ENCODE data around the gene RAP1A.

RAP1A gene

DNA sequence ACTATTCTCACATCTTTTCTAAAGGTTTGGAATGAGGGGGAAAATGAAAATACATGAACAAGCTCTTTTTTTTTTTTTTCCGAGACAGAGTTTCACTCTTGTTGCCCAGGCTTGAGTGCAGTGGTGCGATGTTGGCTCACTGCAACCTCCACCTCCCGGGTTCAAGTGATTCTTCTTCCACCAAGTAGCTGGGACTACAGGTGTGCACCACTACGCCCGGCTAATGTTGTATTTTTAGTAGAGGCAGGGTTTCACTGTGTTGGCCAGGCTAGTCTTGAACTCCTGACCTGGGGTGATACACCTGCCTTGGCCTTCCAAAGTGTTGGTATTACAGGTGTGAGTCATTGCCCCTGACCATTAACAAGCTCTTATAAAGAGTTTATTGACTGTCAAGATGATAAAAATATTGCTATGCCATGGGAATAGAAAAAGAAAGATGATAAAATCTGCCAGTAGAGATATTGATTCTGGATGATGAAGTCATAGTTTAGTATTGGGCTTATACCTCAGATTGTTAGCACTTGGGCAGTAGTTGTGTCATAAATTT, 83.0 kb downstream of the RAP1A start:
- Histone ChIP-seq H3K4me1 (ENCODE audit: control insufficient read depth, insufficient read depth, low read length) (no peaks in the 10 kb centered on the region), H3K27me3 (ENCODE audit: control insufficient read depth, insufficient read depth, low read length) (no peaks in the 10 kb centered on the region), H3K9me3 (ENCODE audit: control insufficient read depth, insufficient read depth, low read depth, low read length) (no peaks in the 10 kb centered on the region), H3K36me3 (ENCODE audit: control insufficient read depth, insufficient read depth, low read length) (peaks cover 67% of the 10 kb centered on the region), H3K4me3 (ENCODE audit: low read depth, low read length) (no peak overlapping the region), H3K27ac (ENCODE audit: low read depth, low read length) (no peak overlapping the region), H3K9ac (ENCODE audit: low read length) (no peak overlapping the region)

DNA sequence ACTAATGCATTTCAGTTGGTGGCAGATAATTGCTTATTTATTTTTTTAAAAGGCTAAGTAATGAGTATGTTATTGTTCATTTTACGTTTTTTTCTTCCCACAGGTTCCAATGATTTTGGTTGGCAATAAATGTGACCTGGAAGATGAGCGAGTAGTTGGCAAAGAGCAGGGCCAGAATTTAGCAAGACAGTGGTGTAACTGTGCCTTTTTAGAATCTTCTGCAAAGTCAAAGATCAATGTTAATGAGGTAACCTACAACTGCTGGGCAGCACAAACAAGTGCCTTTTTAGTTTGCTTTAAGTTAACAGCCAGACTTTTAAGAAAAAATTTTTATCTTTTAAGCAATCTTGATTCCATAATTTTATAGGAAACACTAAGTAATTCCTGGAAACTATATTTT, 84.7 kb downstream of the RAP1A start:
- Histone ChIP-seq H3K27ac (ENCODE audit: low read depth, low read length) (no peak overlapping the region), H3K27me3 (ENCODE audit: control insufficient read depth, insufficient read depth, low read length) (no peaks in the 10 kb centered on the region), H3K9me3 (ENCODE audit: control insufficient read depth, insufficient read depth, low read depth, low read length) (no peaks in the 10 kb centered on the region), H3K4me3 (ENCODE audit: low read depth, low read length) (no peak overlapping the region), H3K4me1 (ENCODE audit: control insufficient read depth, insufficient read depth, low read length) (no peaks in the 10 kb centered on the region), H3K36me3 (ENCODE audit: control insufficient read depth, insufficient read depth, low read length) (peaks cover 72% of the 10 kb centered on the region), H3K9ac (ENCODE audit: low read length) (no peak overlapping the region)

DNA sequence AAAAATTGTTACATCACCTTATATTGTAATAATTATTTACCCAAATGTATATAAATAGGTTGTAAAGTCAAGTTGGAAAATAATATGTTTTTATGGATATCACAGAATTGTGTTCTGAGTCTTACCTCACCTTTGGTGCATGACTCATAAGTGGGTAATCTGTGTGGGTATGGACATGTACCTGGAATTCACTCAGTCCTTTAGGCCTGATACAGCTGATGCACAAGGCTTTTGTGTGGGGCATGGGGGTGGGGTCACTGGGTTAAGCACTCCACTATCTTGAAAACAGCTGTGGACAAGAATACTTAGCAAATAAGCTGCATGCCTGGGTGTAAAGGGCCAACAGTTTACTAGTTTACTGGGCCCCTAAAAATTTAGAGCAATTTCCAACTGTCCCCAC, 85.2 kb downstream of the RAP1A start:
- Histone ChIP-seq H3K4me1 (ENCODE audit: control insufficient read depth, insufficient read depth, low read length) (no peaks in the 10 kb centered on the region), H3K4me3 (ENCODE audit: low read depth, low read length) (no peak overlapping the region), H3K36me3 (ENCODE audit: control insufficient read depth, insufficient read depth, low read length) (peaks cover 73% of the 10 kb centered on the region), H3K27me3 (ENCODE audit: control insufficient read depth, insufficient read depth, low read length) (no peaks in the 10 kb centered on the region), H3K9me3 (ENCODE audit: control insufficient read depth, insufficient read depth, low read depth, low read length) (no peaks in the 10 kb centered on the region), H3K9ac (ENCODE audit: low read length) (no peak overlapping the region), H3K27ac (ENCODE audit: low read depth, low read length) (no peak overlapping the region)

DNA sequence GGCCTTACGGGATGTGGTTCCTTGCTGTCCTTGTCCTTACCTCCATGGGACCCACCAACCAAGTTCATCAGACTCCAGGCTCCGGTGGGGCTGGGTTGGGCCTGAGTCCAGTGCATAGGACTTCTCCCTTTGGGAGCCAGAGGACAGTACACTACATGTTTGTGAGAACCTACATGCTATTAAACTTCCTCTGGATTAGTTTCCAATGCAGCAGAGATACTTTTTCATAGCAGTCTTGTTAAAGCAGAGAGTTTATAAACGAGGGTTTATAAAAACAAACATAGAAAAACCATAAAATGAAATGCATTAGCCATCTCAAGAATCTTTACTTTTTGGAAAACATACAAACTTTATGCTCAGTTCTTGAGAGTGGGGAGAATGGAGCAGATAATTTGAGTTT, 86.3 kb downstream of the RAP1A start:
- Histone ChIP-seq H3K36me3 (ENCODE audit: control insufficient read depth, insufficient read depth, low read length) (peaks cover 63% of the 10 kb centered on the region), H3K4me1 (ENCODE audit: control insufficient read depth, insufficient read depth, low read length) (no peaks in the 10 kb centered on the region), H3K9ac (ENCODE audit: low read length) (no peak overlapping the region)

DNA sequence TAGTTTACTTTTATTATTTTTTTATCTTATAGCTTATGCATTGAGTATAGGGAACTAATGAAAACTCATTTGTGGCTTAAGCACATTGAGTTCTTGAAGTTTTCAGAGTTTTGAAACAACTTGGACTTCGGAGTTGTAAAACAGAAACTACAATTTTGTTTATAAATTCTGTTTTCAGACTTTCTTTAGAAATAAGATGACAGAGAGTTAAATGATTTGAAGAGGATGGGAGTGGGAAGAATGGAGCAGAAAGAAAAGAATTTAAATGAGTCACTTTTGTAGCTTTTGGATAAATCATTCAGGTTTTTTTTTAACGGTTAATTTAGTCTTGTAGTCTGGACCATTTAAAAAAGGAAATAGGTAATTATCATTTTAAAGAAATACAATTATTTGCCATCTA, 87.3 kb downstream of the RAP1A start:
- no peaks in the 10 kb centered on the region for H3K27me3 ChIP-seq (ENCODE audit: control insufficient read depth, insufficient read depth, low read length)
- H3K36me3 ChIP-seq (ENCODE audit: control insufficient read depth, insufficient read depth, low read length), result peaks cover 56% of the 10 kb centered on the region
- no peaks in the 10 kb centered on the region for H3K4me1 ChIP-seq (ENCODE audit: control insufficient read depth, insufficient read depth, low read length)
- no peaks in the 10 kb centered on the region for H3K9me3 ChIP-seq (ENCODE audit: control insufficient read depth, insufficient read depth, low read depth, low read length)
- no peak overlapping the region for H3K9ac ChIP-seq (ENCODE audit: low read length)
- no peak overlapping the region for H3K27ac ChIP-seq (ENCODE audit: low read depth, low read length)
- H3K4me3 ChIP-seq (ENCODE audit: low read depth, low read length), result no peak overlapping the region

More for the DNA sequence above, 86.3 kb downstream of the RAP1A start:
- Histone ChIP-seq H3K27me3 (ENCODE audit: control insufficient read depth, insufficient read depth, low read length) (no peaks in the 10 kb centered on the region), H3K27ac (ENCODE audit: low read depth, low read length) (no peak overlapping the region), H3K4me3 (ENCODE audit: low read depth, low read length) (no peak overlapping the region), H3K9me3 (ENCODE audit: control insufficient read depth, insufficient read depth, low read depth, low read length) (no peaks in the 10 kb centered on the region)

DNA sequence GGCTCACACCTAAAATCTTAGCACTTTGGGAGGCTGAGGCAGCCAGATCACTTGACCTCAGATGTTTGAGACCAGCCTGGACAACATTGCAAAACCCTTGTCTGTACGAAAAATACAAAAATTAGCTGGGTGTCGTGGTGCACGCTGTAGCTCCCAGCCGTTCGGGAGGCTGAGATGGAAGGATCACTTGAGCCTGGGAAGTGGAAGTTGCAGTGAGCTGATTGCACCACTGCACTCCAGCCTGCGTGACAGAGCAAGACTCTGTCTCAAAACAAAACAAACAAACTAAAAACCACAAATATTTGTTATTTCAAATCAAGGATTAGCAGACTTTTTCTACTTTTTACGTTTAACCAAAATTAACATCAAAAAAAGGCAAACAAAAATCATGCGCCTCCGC, 88.3 kb downstream of the RAP1A start:
- H3K27me3 ChIP-seq (ENCODE audit: control insufficient read depth, insufficient read depth, low read length), result no peaks in the 10 kb centered on the region
- peaks cover 53% of the 10 kb centered on the region for H3K36me3 ChIP-seq (ENCODE audit: control insufficient read depth, insufficient read depth, low read length)
- no peaks in the 10 kb centered on the region for H3K4me1 ChIP-seq (ENCODE audit: control insufficient read depth, insufficient read depth, low read length)
- no peak overlapping the region for H3K27ac ChIP-seq (ENCODE audit: low read depth, low read length)
- H3K4me3 ChIP-seq (ENCODE audit: low read depth, low read length), result no peak overlapping the region
- no peaks in the 10 kb centered on the region for H3K9me3 ChIP-seq (ENCODE audit: control insufficient read depth, insufficient read depth, low read depth, low read length)
- no peak overlapping the region for H3K9ac ChIP-seq (ENCODE audit: low read length)

DNA sequence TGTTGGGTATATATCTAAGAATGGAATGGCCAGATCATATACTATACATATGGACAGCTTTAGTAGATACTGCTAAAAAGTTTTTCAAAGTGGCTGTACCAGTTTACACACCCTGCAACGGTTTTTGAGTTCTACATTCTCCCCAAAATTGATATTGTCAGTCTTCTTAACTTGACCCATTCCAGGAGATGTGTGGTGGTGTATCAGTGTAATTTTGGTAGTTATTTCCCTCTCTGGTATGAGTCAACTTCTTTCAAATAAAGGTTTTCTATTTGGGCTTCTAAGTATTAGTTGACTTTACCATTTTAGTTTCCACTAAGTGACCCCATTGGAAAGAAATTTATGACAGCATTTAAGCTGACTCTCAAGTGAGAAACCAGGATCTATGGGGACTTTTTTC, 90.4 kb downstream of the RAP1A start:
- H3K27ac ChIP-seq (ENCODE audit: low read depth, low read length), result no peak overlapping the region
- no peak overlapping the region for H3K9ac ChIP-seq (ENCODE audit: low read length)
- no peaks in the 10 kb centered on the region for H3K4me1 ChIP-seq (ENCODE audit: control insufficient read depth, insufficient read depth, low read length)
- H3K9me3 ChIP-seq (ENCODE audit: control insufficient read depth, insufficient read depth, low read depth, low read length), result no peaks in the 10 kb centered on the region
- H3K4me3 ChIP-seq (ENCODE audit: low read depth, low read length), result no peak overlapping the region
- no peaks in the 10 kb centered on the region for H3K27me3 ChIP-seq (ENCODE audit: control insufficient read depth, insufficient read depth, low read length)
- H3K36me3 ChIP-seq (ENCODE audit: control insufficient read depth, insufficient read depth, low read length), result peaks cover 33% of the 10 kb centered on the region

DNA sequence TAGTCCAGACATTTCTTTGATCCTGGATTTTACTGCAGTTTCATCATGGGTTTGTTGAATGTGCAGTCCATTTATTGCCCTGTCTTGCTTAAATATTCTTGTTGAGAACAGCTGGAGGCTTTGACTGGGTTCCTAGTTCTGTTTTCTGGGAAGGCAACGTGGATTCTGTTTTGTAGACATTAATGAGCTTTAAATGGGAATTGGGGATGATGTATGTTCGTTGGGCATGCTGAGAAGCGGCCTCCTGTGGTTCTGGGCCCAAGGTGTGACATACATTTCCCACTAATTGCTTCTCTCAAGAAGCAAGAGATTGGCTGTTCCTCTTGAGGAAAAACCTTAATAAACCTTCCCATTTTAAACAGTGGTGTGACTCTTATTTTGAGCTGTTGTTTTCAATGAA, 96.7 kb downstream of the RAP1A start:
- H3K9me3 ChIP-seq (ENCODE audit: control insufficient read depth, insufficient read depth, low read depth, low read length), result no peaks in the 10 kb centered on the region
- H3K36me3 ChIP-seq (ENCODE audit: control insufficient read depth, insufficient read depth, low read length), result no peaks in the 10 kb centered on the region
- no peak overlapping the region for H3K27ac ChIP-seq (ENCODE audit: low read depth, low read length)
- no peak overlapping the region for H3K9ac ChIP-seq (ENCODE audit: low read length)
- H3K4me3 ChIP-seq (ENCODE audit: low read depth, low read length), result no peak overlapping the region
- H3K4me1 ChIP-seq (ENCODE audit: control insufficient read depth, insufficient read depth, low read length), result peaks cover 22% of the 10 kb centered on the region
- no peaks in the 10 kb centered on the region for H3K27me3 ChIP-seq (ENCODE audit: control insufficient read depth, insufficient read depth, low read length)

DNA sequence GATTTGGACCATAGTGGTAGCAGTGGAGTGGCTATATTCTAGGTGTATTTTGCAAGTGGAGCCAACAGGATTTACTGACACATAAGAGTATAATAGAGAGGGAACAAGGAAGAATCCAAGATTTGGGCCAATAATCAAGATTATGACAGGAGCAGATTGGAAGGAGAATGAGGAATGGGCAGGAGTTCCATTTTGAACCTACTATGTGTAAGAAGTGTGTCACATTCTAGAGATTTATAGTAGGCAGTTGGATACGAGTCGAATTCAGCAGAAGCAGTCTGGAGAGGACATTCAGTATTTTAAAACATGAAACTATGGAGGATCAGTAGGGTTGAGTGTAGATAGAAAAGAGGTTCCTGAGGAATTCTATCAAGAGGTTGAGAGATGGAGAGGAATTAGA, 97.9 kb downstream of the RAP1A start:
- Histone ChIP-seq H3K9me3 (ENCODE audit: control insufficient read depth, insufficient read depth, low read depth, low read length) (no peaks in the 10 kb centered on the region), H3K27ac (ENCODE audit: low read depth, low read length) (no peak overlapping the region), H3K4me1 (ENCODE audit: control insufficient read depth, insufficient read depth, low read length) (peaks cover 30% of the 10 kb centered on the region), H3K27me3 (ENCODE audit: control insufficient read depth, insufficient read depth, low read length) (no peaks in the 10 kb centered on the region), H3K4me3 (ENCODE audit: low read depth, low read length) (no peak overlapping the region), H3K9ac (ENCODE audit: low read length) (no peak overlapping the region), H3K36me3 (ENCODE audit: control insufficient read depth, insufficient read depth, low read length) (no peaks in the 10 kb centered on the region)

DNA sequence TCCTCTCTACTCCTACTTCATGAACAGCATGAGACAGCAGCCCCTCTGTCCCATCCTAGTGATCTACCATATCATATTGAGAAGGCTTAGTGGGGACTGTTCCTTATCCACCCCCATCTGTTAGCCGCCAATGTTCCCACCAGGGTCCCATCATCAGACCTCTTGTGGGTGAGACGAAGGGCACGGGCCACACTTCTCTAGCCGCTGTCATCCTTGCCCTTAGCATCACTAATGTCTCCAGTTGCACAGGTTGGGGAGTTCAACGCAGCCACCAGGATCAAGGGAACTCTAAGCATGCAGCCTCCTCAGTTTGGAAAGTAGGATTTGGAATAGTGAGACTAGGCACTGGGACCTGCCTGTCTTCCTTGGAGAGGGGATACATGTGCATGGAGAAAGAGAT, 99.5 kb downstream of the RAP1A start:
- H3K27me3 ChIP-seq (ENCODE audit: control insufficient read depth, insufficient read depth, low read length), result no peaks in the 10 kb centered on the region
- no peak overlapping the region for H3K4me3 ChIP-seq (ENCODE audit: low read depth, low read length)
- no peaks in the 10 kb centered on the region for H3K36me3 ChIP-seq (ENCODE audit: control insufficient read depth, insufficient read depth, low read length)
- peaks cover 30% of the 10 kb centered on the region for H3K4me1 ChIP-seq (ENCODE audit: control insufficient read depth, insufficient read depth, low read length)
- H3K27ac ChIP-seq (ENCODE audit: low read depth, low read length), result no peak overlapping the region
- H3K9me3 ChIP-seq (ENCODE audit: control insufficient read depth, insufficient read depth, low read depth, low read length), result no peaks in the 10 kb centered on the region
- no peak overlapping the region for H3K9ac ChIP-seq (ENCODE audit: low read length)

DNA sequence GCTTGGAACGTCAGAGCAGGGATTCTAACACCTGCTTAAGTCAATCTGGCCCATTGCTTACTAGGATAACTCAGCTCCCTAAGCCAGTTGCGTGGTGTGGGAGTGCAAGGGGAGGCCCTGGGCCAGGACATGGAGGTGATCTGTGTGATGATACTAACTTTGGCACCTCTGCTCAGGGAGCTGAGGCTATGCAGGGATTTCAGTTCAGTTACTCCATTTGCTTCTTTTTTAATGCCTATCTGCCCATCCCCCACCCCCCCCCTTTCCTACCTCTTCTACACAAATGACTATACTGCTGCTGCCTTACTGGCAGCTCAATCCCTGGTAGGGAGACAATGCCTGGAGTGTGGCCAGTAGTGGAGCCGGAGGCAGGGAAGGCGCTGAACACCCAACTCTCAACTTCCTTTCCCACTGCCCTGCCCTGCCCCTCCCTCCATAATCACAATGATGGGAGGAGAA, 100.1 kb downstream of the RAP1A start:
- no peaks in the 10 kb centered on the region for H3K9me3 ChIP-seq (ENCODE audit: control insufficient read depth, insufficient read depth, low read depth, low read length)
- no peak overlapping the region for H3K4me3 ChIP-seq (ENCODE audit: low read depth, low read length)
- no peak overlapping the region for H3K27ac ChIP-seq (ENCODE audit: low read depth, low read length)
- H3K27me3 ChIP-seq (ENCODE audit: control insufficient read depth, insufficient read depth, low read length), result no peaks in the 10 kb centered on the region
- no peaks in the 10 kb centered on the region for H3K36me3 ChIP-seq (ENCODE audit: control insufficient read depth, insufficient read depth, low read length)
- H3K9ac ChIP-seq (ENCODE audit: low read length), result no peak overlapping the region
- peaks cover 30% of the 10 kb centered on the region for H3K4me1 ChIP-seq (ENCODE audit: control insufficient read depth, insufficient read depth, low read length)
